Effector CD8-positive, alpha-beta T cell (primary cell): ENCODE measurements around the gene KIF5A.
"Not testable (repeated sequence)": the region's sequence is repeated elsewhere in the genome, so short reads cannot be mapped to it uniquely, and the experiment has no call there.

Source experiments
- DNase-seq: peaks from one replicate; lab custom pipeline; 2025; lab: John Stamatoyannopoulos, UW

The KIF5A gene

DNA sequence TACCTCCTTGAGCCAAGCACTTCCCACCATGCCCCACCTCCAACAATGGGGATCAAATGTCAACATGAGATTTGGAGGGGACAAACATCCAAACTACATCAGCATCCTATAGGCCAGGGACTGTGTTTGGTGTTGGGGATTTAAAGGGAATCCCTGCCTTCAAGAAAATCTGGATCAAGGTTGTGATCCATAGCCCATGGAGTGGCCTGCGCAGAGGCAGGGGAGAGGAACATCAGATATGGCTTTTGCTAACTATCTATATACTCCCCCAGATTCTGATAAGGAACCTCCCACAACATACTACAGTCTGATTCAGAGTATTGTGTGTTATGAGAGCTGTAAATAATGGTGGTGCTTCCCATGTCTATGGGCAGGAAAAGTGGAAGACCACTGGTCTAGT lies 5.1 kb downstream of the KIF5A start:
- DNase-seq = no peak

DNA sequence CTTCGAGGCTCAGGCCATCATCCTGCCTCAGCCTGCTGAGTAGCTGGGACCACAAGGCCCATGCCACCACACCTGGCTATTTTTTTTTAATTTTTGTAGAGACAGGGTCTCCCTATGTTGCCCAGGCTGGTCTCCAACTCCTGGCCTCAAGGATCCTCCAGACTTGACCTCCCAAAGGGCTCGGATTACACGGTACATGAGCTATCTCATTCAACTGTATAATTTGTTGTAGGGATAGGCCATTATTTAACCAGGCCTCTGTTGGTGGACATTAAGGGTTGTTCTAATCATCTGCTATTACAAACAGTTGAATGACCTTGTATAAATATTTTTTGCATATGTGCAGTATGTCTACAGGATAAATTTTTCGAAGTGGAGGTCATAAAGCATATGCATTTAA lies 9.0 kb downstream of the KIF5A start:
- no peak for DNase-seq

DNA sequence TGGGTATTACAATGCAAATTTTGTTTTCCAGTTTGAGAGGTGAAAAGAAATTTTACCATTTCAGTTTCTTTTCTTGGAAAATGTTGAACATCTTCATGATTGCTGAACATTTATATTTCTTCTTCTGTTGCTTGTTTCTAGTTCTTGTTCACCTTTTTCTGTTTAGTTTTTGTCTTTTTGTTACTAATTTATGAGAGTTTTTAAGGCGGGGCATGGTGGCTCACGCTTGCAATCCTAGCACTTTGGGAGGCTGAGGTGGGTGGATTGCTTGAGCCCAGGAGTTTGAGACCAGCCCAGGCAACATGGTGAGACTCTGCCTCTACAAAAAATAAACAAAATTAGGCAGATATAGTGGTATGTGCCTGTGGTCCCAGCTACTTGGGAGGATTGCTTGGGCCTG lies 10.7 kb downstream of the KIF5A start:
- no peak for DNase-seq

- not testable (repeated sequence) for DNase-seq
Observed at GRCh38 chr12:57561117-57561516, 11.3 kb downstream of the KIF5A start.

- no peak for DNase-seq
Observed at GRCh38 chr12:57563358-57563757, 13.5 kb downstream of the KIF5A start.

- no peak for DNase-seq
Observed at GRCh38 chr12:57564178-57564740, 14.4 kb downstream of the KIF5A start.

DNA sequence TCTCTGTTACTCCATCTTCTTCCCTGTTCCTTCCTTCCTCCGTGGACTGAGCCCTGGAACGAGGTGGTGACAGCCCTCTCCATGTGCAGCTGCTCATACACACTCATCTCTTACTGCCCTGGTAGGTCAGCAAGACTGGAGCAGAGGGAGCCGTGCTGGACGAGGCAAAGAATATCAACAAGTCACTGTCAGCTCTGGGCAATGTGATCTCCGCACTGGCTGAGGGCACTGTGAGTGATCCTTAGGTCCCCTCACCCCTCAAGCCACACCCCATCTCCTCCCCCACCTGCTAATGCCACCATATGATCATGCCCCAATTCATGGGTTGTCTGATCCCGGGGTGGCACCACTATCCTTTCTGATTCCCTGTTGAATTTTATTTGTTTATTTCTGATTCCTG lies 19.0 kb downstream of the KIF5A start:
- DNase-seq = no peak

DNA sequence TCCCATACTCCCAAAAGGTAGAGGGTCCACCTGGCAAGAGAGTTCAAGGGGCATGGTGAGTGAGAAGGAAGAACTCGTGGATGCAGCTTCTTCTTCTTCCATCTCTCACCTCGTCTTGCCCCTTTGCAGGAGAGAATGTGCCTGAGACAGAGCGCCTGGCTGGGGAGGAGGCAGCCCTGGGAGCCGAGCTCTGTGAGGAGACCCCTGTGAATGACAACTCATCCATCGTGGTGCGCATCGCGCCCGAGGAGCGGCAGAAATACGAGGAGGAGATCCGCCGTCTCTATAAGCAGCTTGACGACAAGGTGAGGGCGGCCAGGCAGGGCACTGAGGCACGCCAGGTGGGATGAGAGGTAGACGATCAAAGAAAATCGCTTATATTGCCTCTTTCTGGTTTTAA lies 20.0 kb downstream of the KIF5A start:
- no peak for DNase-seq

- not testable (repeated sequence) for DNase-seq
Observed at GRCh38 chr12:57570438-57570837, 20.6 kb downstream of the KIF5A start.

GRCh38 chr12:57571926-57572762 lies 22.3 kb downstream of the KIF5A start:
- no peak for DNase-seq

DNA sequence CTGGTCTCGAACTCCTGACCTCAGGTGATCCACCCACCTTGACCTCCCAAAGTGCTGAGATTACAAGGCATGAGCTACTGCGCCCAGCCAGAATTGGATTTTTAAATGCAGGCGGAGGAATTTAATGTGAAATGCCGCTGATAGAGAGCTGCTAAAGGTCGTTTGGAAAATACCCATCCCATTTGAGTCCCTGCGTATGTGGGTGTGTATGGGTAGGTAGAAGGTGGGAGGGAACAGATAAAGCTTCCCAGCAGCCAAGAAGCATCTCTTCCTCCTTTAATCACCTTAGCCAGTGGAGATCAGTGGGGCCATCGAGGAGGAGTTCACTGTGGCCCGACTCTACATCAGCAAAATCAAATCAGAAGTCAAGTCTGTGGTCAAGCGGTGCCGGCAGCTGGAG lies 25.0 kb downstream of the KIF5A start:
- DNase-seq = no peak

GRCh38 chr12:57575771-57576612 lies 26.1 kb downstream of the KIF5A start:
- DNase-seq = no peak

DNA sequence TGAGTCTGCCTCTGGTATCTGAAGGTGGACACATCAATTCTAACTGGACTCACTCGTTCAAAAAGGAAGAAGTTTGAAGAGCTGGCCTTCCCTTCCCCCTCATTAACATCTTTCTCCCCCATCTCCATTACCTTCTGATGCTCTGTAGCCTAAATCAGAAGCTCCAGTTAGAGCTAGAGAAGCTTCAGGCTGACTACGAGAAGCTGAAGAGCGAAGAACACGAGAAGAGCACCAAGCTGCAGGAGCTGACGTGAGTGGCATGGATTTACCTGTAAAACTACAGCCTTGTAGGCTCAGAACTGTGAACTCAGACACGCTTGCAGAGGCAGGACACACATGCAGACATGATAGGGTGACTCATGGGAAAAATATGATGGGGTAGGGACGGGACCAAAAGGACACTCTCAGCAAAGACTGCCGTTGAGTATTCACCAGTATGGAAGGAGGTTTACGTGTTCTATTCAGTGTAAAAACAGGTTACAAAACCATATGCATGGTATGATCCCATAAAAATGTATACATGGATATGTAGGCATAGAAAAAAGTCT lies 26.8 kb downstream of the KIF5A start:
- no peak for DNase-seq

DNA sequence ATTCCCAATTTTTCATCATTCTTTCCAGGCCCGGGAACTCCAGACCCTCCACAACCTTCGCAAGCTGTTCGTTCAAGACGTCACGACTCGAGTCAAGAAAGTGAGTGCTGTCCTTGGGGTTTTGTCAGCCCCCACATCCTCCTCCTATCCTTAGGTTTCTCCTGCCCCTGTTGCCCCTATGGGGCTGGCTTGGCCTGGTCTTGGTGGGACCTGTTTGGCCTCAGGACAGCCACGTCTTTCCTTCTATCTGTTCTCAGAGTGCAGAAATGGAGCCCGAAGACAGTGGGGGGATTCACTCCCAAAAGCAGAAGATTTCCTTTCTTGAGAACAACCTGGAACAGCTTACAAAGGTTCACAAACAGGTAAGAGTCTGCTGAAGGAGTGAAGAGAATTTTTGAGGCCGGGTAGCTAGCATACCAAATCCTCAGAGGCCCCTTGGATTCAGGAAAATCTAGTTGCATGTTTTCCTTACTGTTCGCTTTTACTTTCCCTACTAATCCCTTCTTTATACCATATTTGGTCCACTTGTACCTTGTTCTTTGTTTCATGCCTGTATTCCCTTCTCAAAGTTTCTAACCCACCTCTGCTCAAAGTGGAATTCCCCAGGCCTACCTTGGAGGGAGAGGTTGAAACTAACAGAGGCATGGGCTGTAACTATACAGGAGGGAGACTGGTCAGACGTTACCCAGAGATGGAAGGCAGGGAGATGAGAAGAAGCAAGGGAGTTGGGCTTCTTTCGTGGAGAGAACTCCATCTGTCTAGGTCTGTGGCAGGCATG lies 28.3 kb downstream of the KIF5A start:
- DNase-seq = no peak

DNA sequence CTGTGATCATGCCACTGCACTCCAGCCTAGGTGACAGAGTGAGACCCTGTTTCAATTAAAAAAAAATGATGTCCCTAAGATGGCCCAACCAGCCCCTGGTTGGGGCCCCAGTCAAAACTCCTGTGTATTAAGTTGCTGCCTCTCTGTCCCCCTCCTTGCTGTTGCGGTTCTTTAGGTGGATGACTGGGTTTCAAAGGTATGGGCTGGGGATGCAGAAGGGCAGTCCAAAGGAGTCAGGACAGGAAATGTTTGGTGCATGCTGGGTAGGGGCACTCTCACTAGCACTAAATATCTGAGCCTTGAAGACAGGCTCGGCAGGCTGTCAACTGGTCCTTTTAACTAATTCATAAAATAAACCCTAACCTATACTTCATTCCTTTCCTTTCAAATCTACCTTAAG lies 29.2 kb downstream of the KIF5A start:
- DNase-seq = no peak

GRCh38 chr12:57579677-57580465 lies 30.0 kb downstream of the KIF5A start:
- DNase-seq = no peak

DNA sequence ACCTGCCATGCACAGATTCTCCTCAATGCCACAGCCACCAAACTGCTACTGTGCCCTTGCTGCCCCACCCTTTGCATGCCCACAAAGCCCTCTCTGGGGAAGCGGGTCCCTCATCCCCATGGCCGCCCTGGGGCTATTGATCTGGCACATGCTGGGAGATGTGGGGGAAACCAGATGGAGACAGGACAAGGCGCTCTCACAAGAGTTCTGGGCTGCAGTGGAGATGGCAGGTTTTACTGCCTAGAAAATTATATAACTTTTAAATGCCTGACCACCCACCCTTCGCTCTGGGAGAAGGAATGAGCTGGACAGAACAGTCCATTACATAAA lies 30.6 kb downstream of the KIF5A start:
- no peak for DNase-seq

DNA sequence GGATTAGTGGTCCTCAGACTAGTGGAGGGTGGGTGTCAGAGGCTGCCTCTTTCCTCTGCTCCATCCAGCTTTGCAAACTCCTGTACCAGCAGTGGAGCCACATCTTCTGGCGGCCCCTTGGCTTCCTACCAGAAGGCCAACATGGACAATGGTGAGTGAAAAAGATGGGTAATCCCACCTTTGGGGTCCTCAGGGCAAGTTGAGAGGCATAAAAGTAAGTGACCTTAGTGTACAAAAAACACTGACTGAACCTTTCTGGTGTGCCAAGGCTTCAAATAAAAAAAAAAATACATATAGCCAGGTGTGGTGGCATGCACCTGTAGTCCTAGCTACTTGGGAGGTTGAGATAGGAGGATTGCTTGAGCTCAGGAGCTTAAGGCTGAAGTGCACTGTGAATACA lies 32.0 kb downstream of the KIF5A start:
- no peak for DNase-seq

- DNase-seq = no peak
Observed at GRCh38 chr12:57582440-57582839, 32.6 kb downstream of the KIF5A start.

GRCh38 chr12:57583008-57583831 lies 33.4 kb downstream of the KIF5A start:
- DNase-seq = peak; percentile 52
